OCI-LY7 (cell line): ENCODE measurements around the gene TRRAP. TPM values are rescaled to one million over a fixed set of nuclear protein-coding genes. Genes with fewer than 3 reads are reported as not detected.

ENCODE experiments used
- microRNA-seq: library from miRNA; unstranded; fragments of <30 nt; microRNA quantifications from one replicate; pipeline ENCODE4 v1.2.0, GENCODE V29; 2022; ENCODE audit warnings: borderline replicate concordance
- small RNA-seq: library from RNA; depleted of rRNA; stranded (forward); fragments of <200 nt; gene quantifications from one replicate; pipeline ENCODE3, GENCODE V24; 2014
- total RNA-seq, 2 experiments: library from RNA; depleted of rRNA in 1 of 2; stranded (reverse); fragments of >200 nt in 1 of 2; shearing (Covaris generic) in 1 of 2; gene quantifications; 2 replicates each; pipeline ENCODE4 v1.2.3, GENCODE V29; 2014 to 2022

TRRAP gene
- total RNA-seq, 2 experiments from 2014 or later, result 50.4 to 86.1 TPM

Small RNA genes within 50 kb of the gene (microRNA-seq; reads per million reads assigned to microRNA genes)
- gene MIR3609, result 49.2 reads per million, percentile 45 among the genes with 10 or more reads in this experiment

Small RNA genes within 50 kb of the gene (small RNA-seq; reads per million reads assigned to genes)
- 7.4 reads per million, percentile 94 among the genes with 10 or more reads in this experiment for gene MIR3609

Other genes with a start within 250 kb of the TRRAP start
- 0.22 and 0.46 TPM in 2 replicates for gene TMEM130, start 8.5 kb upstream of the TRRAP start, total RNA-seq (2014; rRNA removed; shearing (Covaris generic))
- 0.57 and 0.87 TPM in 2 replicates for gene TMEM130, start 8.5 kb upstream of the TRRAP start, total RNA-seq (2022)